Effector memory CD8-positive, alpha-beta T cell (primary cell): ENCODE measurements around the gene COMMD3.

Experiments
- ATAC-seq: fragments of 150-1000 bp; cut with Tn5 transposase; replicated peaks from 2 replicates; pipeline ENCODE4 v1.10.0; 2021; ENCODE audit warnings: mild to moderate bottlenecking, moderate library complexity
- DNase-seq, 3 experiments: peaks; one replicate each; pipeline ENCODE4 v3.0.0; 2021
- H3K27ac Mint-ChIP-seq, 2 donors: one replicate each; pipeline ENCODE4 v1.8.0; 2022; ENCODE audit warnings: mild to moderate bottlenecking in 2 of 2, mixed read lengths in 2 of 2, moderate library complexity in 2 of 2
- H3K27me3 Mint-ChIP-seq, 2 donors: one replicate each; pipeline ENCODE4 v1.8.0; 2022; ENCODE audit warnings: mixed read lengths in 2 of 2
- H3K36me3 Mint-ChIP-seq: one replicate; pipeline ENCODE4 v1.8.0; 2022; ENCODE audit warnings: mild to moderate bottlenecking, moderate library complexity, mixed read lengths; ENCODE audit not compliant: insufficient read depth
- H3K4me1 Mint-ChIP-seq, 2 donors: one replicate each; pipeline ENCODE4 v1.8.0; 2022; ENCODE audit warnings: low read depth in 2 of 2, mixed read lengths in 2 of 2
- H3K4me3 Mint-ChIP-seq, 2 donors: one replicate each; pipeline ENCODE4 v1.8.0; 2022; ENCODE audit warnings: mild to moderate bottlenecking in 2 of 2, mixed read lengths in 2 of 2, moderate library complexity in 2 of 2
- H3K9me3 Mint-ChIP-seq, 2 donors: one replicate each; pipeline ENCODE4 v1.8.0; 2022; ENCODE audit warnings: mixed read lengths in 2 of 2

COMMD3 gene

GRCh38 chr10:22367471-22367870, 51.3 kb downstream of the COMMD3 start:
- ATAC-seq (no peak), DNase-seq (no peak)

DNA sequence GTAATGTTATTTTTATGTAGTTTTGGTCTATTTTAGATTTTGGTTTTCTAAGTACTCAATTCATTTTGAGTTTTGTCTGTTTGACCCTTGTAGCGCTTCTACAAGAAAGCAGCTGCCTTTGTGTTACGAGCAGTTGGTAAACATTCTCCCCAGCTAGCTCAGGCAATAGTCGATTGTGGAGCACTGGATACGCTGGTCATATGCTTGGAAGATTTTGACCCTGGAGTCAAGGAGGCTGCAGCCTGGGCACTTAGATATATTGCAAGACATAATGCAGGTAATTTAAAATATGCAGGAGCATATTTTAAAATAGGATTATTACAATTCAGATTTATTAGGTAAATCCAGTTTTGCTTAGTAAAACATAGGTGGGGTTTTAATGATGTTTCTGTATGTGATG, 52.2 kb downstream of the COMMD3 start:
- Mint-ChIP-seq H3K4me3 (no peak overlapping the region), H3K27me3 (peaks cover 6 to 8% of the 10 kb centered on the region in 2 donors), H3K27ac (no peak overlapping the region), H3K4me1 (peaks cover 0 to 19% of the 10 kb centered on the region in 2 donors), H3K36me3 (no peaks in the 10 kb centered on the region), H3K9me3 (no peaks in the 10 kb centered on the region)
- DNase-seq (no peak), ATAC-seq (no peak)

More at GRCh38 chr10:22367471-22367870, 51.3 kb downstream of the COMMD3 start:
- peaks cover 0 to 19% of the 10 kb centered on the region in 2 donors for H3K4me1 Mint-ChIP-seq
- H3K9me3 Mint-ChIP-seq: no peaks in the 10 kb centered on the region
- peak overlapping the region in 1 of 2 donors; percentile 56 for H3K27ac Mint-ChIP-seq
- no peak overlapping the region for H3K4me3 Mint-ChIP-seq
- H3K36me3 Mint-ChIP-seq: no peaks in the 10 kb centered on the region
- H3K27me3 Mint-ChIP-seq: peaks cover 0 to 6% of the 10 kb centered on the region in 2 donors

- Mint-ChIP-seq H3K27ac (no peak overlapping the region), H3K9me3 (no peaks in the 10 kb centered on the region), H3K4me1 (peaks cover 0 to 19% of the 10 kb centered on the region in 2 donors), H3K4me3 (no peak overlapping the region), H3K27me3 (peaks cover 6 to 8% of the 10 kb centered on the region in 2 donors), H3K36me3 (no peaks in the 10 kb centered on the region)
- ATAC-seq (no peak), DNase-seq (no peak)
Observed at GRCh38 chr10:22368981-22369380, 52.8 kb downstream of the COMMD3 start.

DNA sequence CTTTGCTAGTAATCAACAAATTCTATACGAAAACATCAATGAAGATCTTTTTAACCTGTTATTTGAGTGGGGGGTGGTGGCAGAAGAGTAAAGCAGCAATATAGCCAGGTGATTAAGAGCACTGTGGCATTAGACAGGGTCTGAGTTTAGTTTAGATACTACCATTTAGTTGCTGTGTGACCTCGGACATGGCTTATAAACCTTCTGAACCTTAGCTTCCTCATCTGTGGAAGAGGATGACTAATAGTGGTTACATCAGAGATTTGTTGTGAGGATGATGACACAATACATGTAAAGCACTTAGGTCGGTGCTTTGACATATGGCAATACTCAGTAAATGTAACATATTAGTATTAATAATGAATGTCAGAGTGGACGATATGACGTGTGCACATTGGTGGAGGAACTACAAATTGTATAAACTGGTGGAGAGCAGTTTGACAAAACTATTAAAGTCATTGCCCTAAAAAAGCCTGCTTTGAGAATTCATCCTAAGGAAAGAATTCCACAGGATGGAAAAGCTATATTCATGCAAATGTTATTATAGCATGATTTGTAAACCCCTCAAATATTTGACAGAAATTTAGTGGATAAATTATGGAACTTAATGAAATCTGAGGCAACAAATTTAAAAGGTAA, 53.4 kb downstream of the COMMD3 start:
- DNase-seq: no peak
- Mint-ChIP-seq H3K4me1 (peaks cover 0 to 19% of the 10 kb centered on the region in 2 donors), H3K27me3 (peaks cover 6 to 8% of the 10 kb centered on the region in 2 donors)

More for the DNA sequence above, 53.4 kb downstream of the COMMD3 start:
- peak; percentile 40 for ATAC-seq
- no peak overlapping the region for H3K27ac Mint-ChIP-seq
- H3K9me3 Mint-ChIP-seq: no peaks in the 10 kb centered on the region
- no peak overlapping the region for H3K4me3 Mint-ChIP-seq
- H3K36me3 Mint-ChIP-seq: no peaks in the 10 kb centered on the region
